IMR-90 (cell line): ENCODE measurements around the gene FNBP1L.

Experiments used
- BHLHE40 ChIP-seq: fragments of 150-350 bp; IDR thresholded peaks from 2 replicates; pipeline ENCODE4 v1.6.1; 2016; ENCODE audit warnings: mild to moderate bottlenecking, low read depth, low read length
- CEBPB ChIP-seq: IDR thresholded peaks from 2 replicates; pipeline ENCODE4 v1.6.1; 2012; ENCODE audit warnings: low read depth, low read length, improper control_type of control experiment
- FOS ChIP-seq: fragments of 150-350 bp; IDR thresholded peaks from 2 replicates; pipeline ENCODE4 v1.6.1; 2016; ENCODE audit warnings: low read depth, low read length
- MAFK ChIP-seq: IDR thresholded peaks from 2 replicates; pipeline ENCODE4 v1.6.1; 2012; ENCODE audit warnings: low read depth, low read length, improper control_type of control experiment
- MAZ ChIP-seq: IDR thresholded peaks from 2 replicates; pipeline ENCODE4 v1.6.1; 2012; ENCODE audit warnings: low read depth, mild to moderate bottlenecking, low read length, improper control_type of control experiment, moderate library complexity, borderline replicate concordance
- MXI1 ChIP-seq: IDR thresholded peaks from 2 replicates; pipeline ENCODE4 v1.6.1; 2012; ENCODE audit warnings: low read depth, mild to moderate bottlenecking, low read length, moderate library complexity, borderline replicate concordance
- POLR2A ChIP-seq: IDR thresholded peaks from 2 replicates; pipeline ENCODE4 v1.6.1; 2012; ENCODE audit warnings: mild to moderate bottlenecking, low read depth, low read length
- RAD21 ChIP-seq: IDR thresholded peaks from 2 replicates; pipeline ENCODE4 v1.6.1; 2012; ENCODE audit warnings: low read length, improper control_type of control experiment
- RCOR1 ChIP-seq: IDR thresholded peaks from 2 replicates; pipeline ENCODE4 v1.6.1; 2012; ENCODE audit warnings: mild to moderate bottlenecking, low read length, improper control_type of control experiment; ENCODE audit not compliant: insufficient replicate concordance
- SMC3 ChIP-seq: fragments of 150-350 bp; IDR thresholded peaks from 2 replicates; pipeline ENCODE4 v1.6.1; 2016; ENCODE audit warnings: low read depth, mild to moderate bottlenecking, antibody characterized with exemption, low read length, moderate library complexity
- TF ChIP-seq, protein P1 (sequence below): fragments of 150-350 bp; IDR thresholded peaks from 2 replicates; pipeline ENCODE4 v1.6.1; 2016; ENCODE audit warnings: low read depth, mild to moderate bottlenecking, low read length, moderate library complexity, borderline replicate concordance
- TF ChIP-seq, protein P2 (sequence below): conservative IDR thresholded peaks from 2 replicates; pipeline ENCODE4 v1.5.1; 2012; ENCODE audit warnings: mild to moderate bottlenecking, low read depth, low read length, improper control_type of control experiment
- TF ChIP-seq, protein P3 (sequence below): fragments of 150-350 bp; IDR thresholded peaks from 2 replicates; pipeline ENCODE4 v1.6.1; 2017; ENCODE audit warnings: mild to moderate bottlenecking, antibody characterized with exemption, low read length, low read depth

DNA sequence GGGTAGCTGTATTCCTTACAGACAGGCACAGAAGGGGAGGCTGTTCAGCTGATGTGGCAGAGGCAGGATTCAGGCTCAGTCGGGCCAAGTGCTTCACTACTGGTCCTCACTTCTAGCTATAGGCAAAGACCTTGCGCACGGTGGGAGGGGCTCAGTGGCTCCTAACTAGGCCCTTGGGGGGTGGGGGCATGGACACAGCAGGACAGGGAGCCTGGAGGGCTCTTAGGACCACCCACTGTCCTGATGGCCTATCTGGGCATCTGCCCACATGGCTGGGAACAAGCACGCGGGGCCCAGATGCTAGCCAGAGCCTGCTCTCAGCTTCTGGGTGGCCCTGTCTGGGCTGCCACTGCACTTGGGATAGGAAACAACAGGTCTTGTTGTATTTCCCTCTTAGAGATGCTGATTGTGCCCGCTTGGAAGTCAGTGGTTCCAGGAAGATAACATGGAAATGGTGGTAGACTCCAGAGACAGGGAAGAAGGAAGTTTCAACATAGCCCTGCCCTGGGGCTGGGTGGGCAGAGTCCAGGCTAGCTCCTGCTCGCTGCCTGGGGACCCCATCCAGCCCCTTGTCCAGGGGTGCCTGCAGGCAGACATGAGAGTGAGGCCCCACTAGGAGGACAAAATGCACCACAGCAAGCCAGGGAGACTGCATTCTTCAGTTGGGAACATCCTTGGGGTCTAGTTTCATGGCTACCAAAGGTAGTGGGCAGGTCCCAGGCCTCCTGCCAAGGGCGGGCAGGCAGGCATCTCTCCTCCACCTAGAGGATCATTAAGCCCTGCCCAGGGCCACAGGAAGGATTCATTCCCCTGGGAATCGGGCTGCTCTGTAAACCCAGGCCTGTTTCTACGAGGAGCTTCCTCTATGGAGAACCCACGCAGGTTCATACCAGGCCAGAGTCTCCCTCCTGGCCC lies 131.2 kb downstream of the FNBP1L start:
- TF ChIP-seq, protein P1, sequence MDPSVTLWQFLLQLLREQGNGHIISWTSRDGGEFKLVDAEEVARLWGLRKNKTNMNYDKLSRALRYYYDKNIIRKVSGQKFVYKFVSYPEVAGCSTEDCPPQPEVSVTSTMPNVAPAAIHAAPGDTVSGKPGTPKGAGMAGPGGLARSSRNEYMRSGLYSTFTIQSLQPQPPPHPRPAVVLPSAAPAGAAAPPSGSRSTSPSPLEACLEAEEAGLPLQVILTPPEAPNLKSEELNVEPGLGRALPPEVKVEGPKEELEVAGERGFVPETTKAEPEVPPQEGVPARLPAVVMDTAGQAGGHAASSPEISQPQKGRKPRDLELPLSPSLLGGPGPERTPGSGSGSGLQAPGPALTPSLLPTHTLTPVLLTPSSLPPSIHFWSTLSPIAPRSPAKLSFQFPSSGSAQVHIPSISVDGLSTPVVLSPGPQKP = no peak
- TF ChIP-seq, protein P2, sequence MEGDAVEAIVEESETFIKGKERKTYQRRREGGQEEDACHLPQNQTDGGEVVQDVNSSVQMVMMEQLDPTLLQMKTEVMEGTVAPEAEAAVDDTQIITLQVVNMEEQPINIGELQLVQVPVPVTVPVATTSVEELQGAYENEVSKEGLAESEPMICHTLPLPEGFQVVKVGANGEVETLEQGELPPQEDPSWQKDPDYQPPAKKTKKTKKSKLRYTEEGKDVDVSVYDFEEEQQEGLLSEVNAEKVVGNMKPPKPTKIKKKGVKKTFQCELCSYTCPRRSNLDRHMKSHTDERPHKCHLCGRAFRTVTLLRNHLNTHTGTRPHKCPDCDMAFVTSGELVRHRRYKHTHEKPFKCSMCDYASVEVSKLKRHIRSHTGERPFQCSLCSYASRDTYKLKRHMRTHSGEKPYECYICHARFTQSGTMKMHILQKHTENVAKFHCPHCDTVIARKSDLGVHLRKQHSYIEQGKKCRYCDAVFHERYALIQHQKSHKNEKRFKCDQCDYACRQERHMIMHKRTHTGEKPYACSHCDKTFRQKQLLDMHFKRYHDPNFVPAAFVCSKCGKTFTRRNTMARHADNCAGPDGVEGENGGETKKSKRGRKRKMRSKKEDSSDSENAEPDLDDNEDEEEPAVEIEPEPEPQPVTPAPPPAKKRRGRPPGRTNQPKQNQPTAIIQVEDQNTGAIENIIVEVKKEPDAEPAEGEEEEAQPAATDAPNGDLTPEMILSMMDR = no peak
- TF ChIP-seq MXI1 (no peak), SMC3 (no peak), RAD21 (no peak), POLR2A (no peak), CEBPB (no peak), RCOR1 (no peak), BHLHE40 (no peak), MAFK (no peak), FOS (no peak), MAZ (no peak)
- TF ChIP-seq, protein P3, sequence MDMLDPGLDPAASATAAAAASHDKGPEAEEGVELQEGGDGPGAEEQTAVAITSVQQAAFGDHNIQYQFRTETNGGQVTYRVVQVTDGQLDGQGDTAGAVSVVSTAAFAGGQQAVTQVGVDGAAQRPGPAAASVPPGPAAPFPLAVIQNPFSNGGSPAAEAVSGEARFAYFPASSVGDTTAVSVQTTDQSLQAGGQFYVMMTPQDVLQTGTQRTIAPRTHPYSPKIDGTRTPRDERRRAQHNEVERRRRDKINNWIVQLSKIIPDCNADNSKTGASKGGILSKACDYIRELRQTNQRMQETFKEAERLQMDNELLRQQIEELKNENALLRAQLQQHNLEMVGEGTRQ = no peak
